Right lobe of liver (tissue), 4 donors: ENCODE results near the gene ADARB2.

Experiments used
- CTCF ChIP-seq, 4 donors: fragments of 200-600 bp in 3 of 4; fragments of 450-650 bp in 1 of 4; IDR thresholded peaks; one replicate each; pipeline versions ENCODE4 v1.5.1 to v1.8.0; 2016 to 2022; ENCODE audit warnings: antibody characterized with exemption in 4 of 4, mild to moderate bottlenecking in 2 of 4
- POLR2A ChIP-seq: fragments of 450-650 bp; IDR thresholded peaks from one replicate; pipeline ENCODE4 v1.6.1; 2017; ENCODE audit warnings: antibody characterized with exemption, mild to moderate bottlenecking
- donor health status: DM: no; HTN: no; CAD: no.
- donor health status: DM: no; HTN: no; CAD: no.
- donor health status: DM: no; HTN: yes; CAD: no.

- TF ChIP-seq POLR2A (no peak), CTCF (IDR thresholded peaks at IDR 0.05) (no peak)
Measured at GRCh38 chr10:1249142-1249920, 488.0 kb downstream of the ADARB2 start.
